Epithelial cell of prostate (primary cell): ENCODE results near the gene GPR82.
"Not testable (repeated sequence)": the region's sequence is repeated elsewhere in the genome, so short reads cannot be mapped to it uniquely, and the experiment has no call there.

Experiments
- DNase-seq: peaks from one replicate; pipeline ENCODE4 v3.0.0-alpha.2; 2011; ENCODE audit warnings: low read depth, low spot score
- H3K27ac ChIP-seq: fragments of 450-650 bp; 2 replicates; pipeline ENCODE4 v1.5.1; 2017; ENCODE audit warnings: mild to moderate bottlenecking

Gene GPR82

DNA sequence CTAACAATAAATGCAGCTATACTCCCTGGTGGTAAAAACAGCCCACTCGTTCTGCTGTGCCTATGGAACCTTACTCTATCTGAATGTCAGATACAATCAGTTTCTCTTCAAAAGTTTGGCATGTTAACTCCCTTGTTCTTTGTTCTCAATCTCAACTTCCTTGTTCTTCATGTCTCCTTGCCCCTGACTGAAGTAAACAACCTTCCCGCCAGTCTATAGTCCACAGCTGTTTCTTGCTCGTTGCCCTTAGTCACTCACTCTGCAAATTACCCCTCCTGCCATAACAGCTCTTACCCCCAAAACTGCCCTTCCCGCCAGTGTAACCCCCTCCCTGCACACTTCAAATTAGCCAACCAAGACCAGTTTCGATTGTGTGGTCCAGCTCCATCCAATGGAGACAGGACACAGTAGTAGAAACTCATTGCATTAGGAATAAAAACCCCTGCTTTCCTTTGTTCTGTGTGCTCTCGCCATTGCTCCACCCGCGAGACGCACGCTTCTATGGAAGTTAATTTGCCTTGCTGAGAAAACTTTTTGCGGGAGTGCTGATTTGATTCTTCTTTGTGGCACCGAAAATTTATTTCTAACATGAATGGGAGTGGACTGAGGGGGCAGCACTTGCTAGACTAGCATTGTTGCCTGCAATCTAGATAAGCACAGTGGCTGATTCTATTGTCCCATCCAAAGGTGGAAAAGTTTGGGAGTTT is 7.1 kb upstream of the GPR82 start:
- no peak for DNase-seq
- no peak overlapping the region for H3K27ac ChIP-seq

- no peak overlapping the region for H3K27ac ChIP-seq
- no peak for DNase-seq
Measured at GRCh38 chrX:41718481-41719235, 5.3 kb upstream of the GPR82 start.

- DNase-seq, H3K27ac ChIP-seq: not testable (repeated sequence)
Measured at GRCh38 chrX:41719610-41720009, 4.4 kb upstream of the GPR82 start.

GRCh38 chrX:41720125-41720779 is 3.7 kb upstream of the GPR82 start:
- no peak for DNase-seq
- H3K27ac ChIP-seq: no peak overlapping the region

- no peak overlapping the region for H3K27ac ChIP-seq
- no peak for DNase-seq
Measured at GRCh38 chrX:41721590-41721989, 2.4 kb upstream of the GPR82 start.

DNA sequence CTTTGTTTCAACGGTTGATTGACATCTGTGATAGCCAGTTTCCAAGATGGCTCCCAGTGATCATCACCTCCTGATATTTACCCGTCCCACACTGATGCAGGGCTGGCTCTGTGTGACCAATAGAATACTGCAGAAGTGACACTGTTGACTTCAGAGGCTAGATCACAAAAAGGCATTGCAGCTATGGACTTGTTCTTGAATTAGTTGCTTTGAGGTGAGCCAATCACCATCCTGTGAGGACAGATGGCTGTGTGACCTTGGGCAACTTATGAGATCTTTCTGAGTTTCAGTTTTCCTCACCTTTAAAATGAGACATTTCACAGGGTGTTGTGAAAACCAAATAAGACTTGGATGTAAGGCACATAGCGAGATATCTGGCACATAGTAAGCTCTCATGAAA is 1.8 kb upstream of the GPR82 start:
- H3K27ac ChIP-seq: no peak overlapping the region
- no peak for DNase-seq

DNA sequence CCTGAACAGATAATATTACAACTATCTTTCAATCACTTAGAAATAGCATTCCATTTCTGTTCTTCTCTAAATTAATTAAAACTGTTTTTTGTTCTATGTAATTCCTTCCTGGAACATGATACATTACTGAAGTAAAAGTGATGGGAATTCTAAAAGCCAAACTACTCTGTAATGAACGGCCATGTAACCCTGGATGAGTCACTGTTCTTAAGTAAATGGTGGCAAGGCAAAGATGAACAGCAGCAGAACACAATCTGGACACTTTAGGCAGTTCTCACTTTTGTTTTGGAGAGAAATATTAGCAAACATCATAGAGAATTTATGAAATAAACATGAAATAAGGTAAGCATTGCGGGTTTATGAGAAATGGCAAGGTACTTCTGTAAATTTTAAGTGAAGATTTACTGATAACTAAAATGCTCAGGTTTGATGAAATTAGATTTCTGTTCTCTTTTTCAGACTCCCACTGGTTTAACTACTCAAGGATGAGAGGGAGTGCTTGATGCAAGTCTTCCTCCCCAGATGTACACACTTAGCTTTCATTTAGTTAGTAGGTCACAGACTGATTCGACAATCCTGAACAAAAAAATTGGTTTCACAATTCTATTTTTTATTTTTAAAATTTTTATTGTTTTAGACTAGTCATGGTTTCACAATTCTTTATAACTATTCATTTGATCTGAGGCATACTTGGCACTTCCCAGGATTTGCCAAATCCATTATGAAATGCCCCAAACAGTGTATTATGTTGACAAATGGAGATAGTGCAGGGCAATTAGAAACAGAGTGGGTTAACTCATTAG is 964 bp upstream of the GPR82 start:
- H3K27ac ChIP-seq: no peak overlapping the region
- DNase-seq: no peak

- no peak overlapping the region for H3K27ac ChIP-seq
- no peak for DNase-seq
Measured at GRCh38 chrX:41728125-41728524, 4.1 kb downstream of the GPR82 start.

DNA sequence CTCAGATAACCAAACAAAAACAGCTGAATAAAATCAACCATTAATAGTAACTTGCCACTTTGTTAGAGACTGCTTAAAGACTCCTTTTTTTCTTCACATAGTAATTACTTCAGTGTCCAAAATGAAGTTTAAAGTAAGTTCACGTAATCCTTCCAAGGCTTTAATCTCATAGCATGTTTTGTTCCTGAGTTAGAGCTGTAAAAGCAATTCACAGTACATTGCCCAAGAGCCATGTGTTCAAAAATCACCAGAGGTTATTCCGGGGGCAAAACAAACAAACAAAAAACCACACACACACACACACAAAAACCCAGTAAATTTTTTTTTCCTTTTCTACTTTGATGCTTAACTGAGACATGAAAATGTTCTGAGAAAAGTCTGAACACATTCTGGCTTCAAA is 6.1 kb downstream of the GPR82 start:
- DNase-seq: no peak
- no peak overlapping the region for H3K27ac ChIP-seq

DNA sequence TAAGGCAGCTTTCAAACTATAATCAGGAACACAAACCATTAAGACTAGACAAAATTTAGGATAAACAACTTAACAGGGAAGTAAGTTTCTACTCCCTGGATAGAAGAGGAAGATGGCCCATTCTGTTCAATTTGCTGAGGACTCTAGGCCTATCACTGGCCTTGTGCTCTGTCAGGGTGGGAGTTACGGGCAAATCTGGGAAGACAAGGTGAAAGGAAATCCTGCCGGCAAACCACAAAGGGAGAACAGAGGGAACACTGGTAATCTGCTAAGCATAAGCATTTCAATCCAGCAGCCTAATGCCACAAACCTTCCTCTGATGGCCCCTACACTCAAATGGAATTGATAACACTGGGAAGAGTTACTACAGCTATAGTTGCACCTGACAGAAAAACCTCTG is 8.3 kb downstream of the GPR82 start:
- no peak overlapping the region for H3K27ac ChIP-seq
- no peak for DNase-seq

GRCh38 chrX:41733939-41734338 is 10.0 kb downstream of the GPR82 start:
- H3K27ac ChIP-seq: no peak overlapping the region
- DNase-seq: no peak

DNA sequence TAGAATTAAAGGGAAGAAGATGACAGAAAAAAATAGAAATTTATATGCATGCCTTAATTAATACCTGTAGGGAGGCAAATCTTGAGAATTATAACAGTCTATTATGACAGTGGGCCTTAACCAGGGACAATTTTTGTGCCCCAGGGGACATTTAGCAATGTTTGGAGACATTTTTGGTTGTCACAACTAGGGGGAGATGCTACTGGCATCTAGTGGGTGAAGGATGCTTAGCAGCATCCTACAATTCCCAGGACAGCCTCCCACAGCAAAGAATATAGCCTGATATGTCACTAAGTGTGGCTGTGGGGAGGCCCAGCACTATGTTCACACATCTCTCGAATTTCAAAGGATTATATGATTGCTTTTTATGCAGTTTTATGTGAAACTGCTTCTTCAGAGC is 10.5 kb downstream of the GPR82 start:
- no peak overlapping the region for H3K27ac ChIP-seq
- DNase-seq: no peak

DNA sequence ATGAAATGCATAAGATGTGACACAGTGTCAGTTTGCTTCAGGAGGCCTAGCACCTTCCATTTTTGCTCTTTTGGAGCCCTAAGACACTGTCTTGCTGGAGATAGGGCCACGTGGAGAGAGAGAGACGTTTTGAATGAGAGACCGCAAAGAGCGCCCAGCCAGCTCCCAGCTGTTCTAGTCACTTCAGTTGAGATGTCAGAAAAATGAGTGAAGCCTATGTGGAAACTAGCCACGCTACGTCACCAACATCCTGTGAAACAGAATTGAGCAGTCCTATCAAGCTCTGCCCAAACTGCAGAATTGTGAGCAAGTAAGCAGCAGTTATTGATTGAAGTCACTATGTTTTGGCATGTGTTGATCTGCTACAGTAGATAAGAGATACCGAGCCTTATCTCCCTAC is 13.1 kb downstream of the GPR82 start:
- H3K27ac ChIP-seq: no peak overlapping the region
- DNase-seq: no peak

DNA sequence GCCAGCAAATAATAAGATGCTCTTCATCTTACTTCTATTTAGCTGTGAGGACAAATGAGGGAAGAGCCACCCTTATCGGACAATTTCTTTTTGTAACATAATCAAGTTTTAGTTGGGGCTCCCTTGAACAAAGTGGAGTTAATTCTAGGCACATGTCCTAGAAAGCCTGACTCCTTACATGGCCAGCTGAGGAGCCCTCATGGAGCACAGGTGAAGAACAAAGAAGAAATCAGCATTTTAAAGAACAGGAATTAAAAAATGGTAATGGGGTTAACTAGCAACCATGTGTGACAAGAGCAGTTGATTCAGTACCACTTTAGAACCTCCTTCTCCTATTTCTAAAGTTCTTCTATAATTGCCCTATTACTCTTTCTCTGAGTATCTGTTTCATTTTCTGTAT is 15.9 kb downstream of the GPR82 start:
- no peak for DNase-seq
- H3K27ac ChIP-seq: no peak overlapping the region

DNA sequence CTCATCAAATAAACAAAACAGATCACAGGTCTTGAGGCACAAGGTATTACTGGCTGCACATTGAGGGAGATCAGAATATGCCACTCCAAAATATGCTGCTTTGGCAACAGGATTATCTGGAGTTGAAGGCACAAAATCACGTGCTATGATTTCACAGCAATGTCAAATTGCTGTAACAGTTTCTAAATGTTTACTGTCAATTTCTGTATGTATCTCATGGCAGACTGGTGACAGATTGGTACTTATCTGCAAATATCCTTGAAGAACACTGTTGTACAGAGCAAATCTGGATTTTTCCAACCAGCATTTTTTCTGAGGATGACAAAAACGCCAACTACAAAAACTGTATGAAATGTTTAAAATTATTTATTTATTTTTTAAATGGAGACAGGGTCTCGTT is 26.7 kb downstream of the GPR82 start:
- DNase-seq: no peak

DNA sequence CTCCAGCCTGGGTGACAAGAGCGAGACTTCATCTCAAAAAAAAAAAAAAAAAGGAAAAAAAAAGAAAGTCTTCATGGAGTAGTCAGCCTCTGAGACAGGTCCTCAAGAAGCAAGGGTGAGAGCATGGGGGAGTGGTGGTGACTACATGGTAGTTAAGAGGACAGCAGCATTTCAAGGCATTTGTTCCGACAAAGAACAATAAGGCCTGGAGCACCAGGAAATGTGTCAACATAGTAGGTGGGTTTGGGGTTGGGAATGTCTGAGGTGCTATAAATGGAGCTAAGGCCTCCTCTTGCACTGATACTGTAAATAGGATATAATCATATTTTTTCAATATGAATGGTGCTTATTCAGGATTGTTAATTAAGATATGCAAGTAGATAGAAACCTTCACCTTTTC is 34.4 kb downstream of the GPR82 start:
- DNase-seq: no peak
- no peak overlapping the region for H3K27ac ChIP-seq

More for the DNA sequence above, 26.7 kb downstream of the GPR82 start:
- H3K27ac ChIP-seq: no peak overlapping the region

GRCh38 chrX:41759817-41760216 is 35.8 kb downstream of the GPR82 start:
- no peak for DNase-seq
- H3K27ac ChIP-seq: no peak overlapping the region

DNA sequence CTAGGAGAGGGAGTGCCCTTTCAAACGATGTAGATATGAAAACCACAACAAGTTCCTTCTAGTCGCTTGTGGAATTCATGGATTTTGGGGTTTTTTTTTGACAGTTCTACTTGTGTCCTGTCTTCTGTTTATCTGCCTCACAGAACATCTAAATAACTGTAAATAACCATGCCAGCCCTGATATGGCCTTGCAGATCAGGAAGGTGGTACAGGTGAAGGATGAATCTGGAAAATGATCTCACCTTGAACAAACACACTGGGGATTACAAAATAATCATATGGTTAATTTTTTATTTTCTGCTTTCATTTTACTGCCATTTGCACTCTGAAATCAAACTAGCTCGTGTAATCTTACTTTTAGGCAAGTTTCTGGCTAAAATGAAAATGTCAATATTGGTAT is 37.2 kb downstream of the GPR82 start:
- DNase-seq: no peak
- H3K27ac ChIP-seq: no peak overlapping the region

DNA sequence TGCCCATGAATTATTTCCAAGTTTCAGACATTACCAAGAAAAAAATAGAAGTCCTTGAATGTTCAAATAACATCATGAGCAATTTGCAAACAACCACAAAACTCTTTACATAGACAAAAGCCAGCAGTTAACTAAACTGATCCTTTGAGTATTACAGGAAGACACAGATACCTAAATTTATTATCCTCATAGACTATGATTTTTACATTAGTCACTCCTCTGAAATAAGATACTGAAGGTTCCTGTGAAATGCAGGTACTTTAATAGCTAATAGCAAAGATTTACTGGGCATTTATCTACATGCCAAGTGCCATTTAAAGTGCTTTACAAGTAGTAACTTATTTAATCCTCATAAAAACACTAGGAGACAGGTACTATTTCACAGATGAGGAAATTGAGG is 37.7 kb downstream of the GPR82 start:
- no peak for DNase-seq
- no peak overlapping the region for H3K27ac ChIP-seq

DNA sequence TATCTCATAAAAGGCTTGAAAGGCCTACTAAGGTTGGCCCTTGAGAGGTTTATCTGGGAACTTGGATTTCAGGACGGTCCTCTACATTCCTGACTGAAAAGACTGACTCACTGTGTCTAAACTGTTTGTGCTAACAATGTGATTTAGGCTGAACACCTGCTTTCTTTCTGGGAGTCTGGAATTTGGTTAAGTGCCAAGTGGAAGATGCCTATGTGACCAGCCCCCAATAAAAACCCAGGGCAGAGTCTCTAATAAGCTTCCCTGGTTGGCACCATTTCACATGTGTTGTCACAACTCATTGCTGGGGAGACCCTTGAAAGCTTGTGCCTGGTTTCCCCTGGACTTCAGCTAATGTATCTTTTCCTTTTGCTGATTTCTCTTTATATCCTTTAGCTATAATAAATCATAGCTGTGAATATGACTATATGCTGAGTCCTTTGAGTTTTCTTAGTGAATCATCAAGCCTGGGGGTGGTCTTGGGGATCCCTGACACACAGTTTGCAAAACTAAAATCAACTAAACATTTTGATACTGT is 55.1 kb downstream of the GPR82 start:
- DNase-seq: peak; percentile 53
- H3K27ac ChIP-seq: peak overlapping the region; percentile 55
